Mammary epithelial cell (primary cell): ENCODE results near the gene SLC1A1.

Experiments used
- EZH2 ChIP-seq: IDR thresholded peaks from 2 replicates; pipeline ENCODE4 v1.6.1; 2012; ENCODE audit warnings: low read length, inconsistent platforms, borderline replicate concordance
- TF ChIP-seq, protein P1 (sequence below), 2 donors: IDR thresholded peaks in 1 of 2; conservative IDR thresholded peaks in 1 of 2; 2 replicates each; pipeline ENCODE4 v1.5.1; 2011 to 2012; ENCODE audit warnings: inconsistent platforms in 2 of 2, low read length in 2 of 2, mild to moderate bottlenecking in 2 of 2, control low read depth in 1 of 2, low read depth in 1 of 2; ENCODE audit not compliant: insufficient read depth in 1 of 2; ENCODE audit errors: extremely low read depth in 1 of 2

DNA sequence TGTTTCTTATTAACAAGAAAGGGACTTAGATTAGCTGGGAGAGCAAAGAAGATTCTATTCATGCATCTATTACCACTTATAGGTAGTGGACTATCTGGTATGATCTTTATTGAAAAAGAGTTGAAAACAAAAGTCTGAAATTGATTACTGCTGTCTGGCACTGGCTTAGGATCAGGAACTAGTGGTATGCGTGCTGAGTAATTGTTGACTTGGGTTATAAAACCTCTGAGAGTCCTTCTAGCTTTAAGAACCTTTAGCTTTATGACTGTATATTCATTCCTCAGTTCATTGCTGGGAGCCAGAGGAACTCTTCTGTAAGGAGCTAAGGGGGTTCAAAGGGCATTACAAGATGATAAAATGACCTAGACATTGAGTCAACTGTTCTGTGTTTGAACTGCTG, 7.6 kb downstream of the SLC1A1 start:
- TF ChIP-seq, protein P1, sequence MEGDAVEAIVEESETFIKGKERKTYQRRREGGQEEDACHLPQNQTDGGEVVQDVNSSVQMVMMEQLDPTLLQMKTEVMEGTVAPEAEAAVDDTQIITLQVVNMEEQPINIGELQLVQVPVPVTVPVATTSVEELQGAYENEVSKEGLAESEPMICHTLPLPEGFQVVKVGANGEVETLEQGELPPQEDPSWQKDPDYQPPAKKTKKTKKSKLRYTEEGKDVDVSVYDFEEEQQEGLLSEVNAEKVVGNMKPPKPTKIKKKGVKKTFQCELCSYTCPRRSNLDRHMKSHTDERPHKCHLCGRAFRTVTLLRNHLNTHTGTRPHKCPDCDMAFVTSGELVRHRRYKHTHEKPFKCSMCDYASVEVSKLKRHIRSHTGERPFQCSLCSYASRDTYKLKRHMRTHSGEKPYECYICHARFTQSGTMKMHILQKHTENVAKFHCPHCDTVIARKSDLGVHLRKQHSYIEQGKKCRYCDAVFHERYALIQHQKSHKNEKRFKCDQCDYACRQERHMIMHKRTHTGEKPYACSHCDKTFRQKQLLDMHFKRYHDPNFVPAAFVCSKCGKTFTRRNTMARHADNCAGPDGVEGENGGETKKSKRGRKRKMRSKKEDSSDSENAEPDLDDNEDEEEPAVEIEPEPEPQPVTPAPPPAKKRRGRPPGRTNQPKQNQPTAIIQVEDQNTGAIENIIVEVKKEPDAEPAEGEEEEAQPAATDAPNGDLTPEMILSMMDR (conservative IDR thresholded peaks at IDR 0.05 in 1 of 2, IDR thresholded peaks at IDR 0.05 in 1 of 2; ENCODE audit: extremely low read depth in 1 of 2, insufficient read depth in 1 of 2, low read depth in 1 of 2, low read length in 2 of 2), result no peak
- no peak for TF ChIP-seq EZH2
